SW 1271 (cell line): ENCODE results near the gene SGMS1.

Experiments
- DNase-seq, 2 experiments: peaks; one replicate each; lab custom pipeline; 2025; lab: John Stamatoyannopoulos, UW

SGMS1 gene

GRCh38 chr10:50334273-50334672 is 289.5 kb downstream of the SGMS1 start:
- DNase-seq: no peak

GRCh38 chr10:50333872-50334271 is 289.9 kb downstream of the SGMS1 start:
- no peak for DNase-seq

- no peak for DNase-seq
These were observed 291.5 kb downstream of the SGMS1 start for GRCh38 chr10:50332108-50332842.

- DNase-seq: no peak
These were observed 292.3 kb downstream of the SGMS1 start for GRCh38 chr10:50331486-50331885.

DNA sequence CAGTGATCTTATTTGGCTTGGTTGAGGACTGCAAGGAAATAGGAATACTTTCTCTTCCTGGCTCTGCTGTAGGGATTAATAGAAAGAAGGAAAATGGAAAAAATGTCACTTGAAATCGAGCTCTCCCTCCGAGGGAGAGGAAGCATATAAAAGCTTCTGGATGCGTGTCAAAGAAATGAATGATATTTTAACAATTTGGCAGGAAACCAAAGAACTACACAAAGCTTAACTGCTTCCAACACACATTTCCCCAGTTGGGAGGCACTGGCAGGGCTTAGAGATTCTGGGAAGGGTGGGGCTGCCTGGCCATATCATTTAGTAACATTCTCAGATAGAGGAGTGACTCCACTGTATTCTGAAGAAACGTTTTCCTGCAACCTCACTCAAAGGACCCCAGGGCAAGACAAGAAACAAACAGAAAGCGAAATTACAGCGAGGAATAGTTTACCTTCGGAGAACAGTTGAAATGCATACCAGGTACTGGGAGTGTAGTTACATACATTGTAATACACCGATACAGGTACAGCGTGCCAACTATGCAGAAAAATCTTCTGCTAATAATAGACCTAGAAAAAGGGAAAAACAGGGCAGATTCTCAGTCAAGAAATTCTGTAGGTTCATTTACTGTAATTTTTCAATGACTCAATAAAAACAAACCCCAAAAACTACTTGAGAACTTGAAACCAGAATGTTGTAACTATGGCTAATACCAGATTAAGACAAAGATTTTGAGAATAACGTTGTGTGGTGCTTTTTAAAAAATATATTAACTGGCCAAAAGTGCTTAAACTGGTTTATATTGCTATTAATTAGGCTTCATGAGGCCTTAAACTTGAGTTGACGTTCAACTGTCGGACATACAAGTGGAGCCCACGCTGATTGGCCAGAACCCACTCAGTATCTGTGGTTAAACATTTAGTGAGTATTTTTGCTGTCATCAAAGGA is 296.7 kb downstream of the SGMS1 start:
- DNase-seq: no peak

- DNase-seq: no peak
These were observed 297.6 kb downstream of the SGMS1 start for GRCh38 chr10:50326172-50326555.

DNA sequence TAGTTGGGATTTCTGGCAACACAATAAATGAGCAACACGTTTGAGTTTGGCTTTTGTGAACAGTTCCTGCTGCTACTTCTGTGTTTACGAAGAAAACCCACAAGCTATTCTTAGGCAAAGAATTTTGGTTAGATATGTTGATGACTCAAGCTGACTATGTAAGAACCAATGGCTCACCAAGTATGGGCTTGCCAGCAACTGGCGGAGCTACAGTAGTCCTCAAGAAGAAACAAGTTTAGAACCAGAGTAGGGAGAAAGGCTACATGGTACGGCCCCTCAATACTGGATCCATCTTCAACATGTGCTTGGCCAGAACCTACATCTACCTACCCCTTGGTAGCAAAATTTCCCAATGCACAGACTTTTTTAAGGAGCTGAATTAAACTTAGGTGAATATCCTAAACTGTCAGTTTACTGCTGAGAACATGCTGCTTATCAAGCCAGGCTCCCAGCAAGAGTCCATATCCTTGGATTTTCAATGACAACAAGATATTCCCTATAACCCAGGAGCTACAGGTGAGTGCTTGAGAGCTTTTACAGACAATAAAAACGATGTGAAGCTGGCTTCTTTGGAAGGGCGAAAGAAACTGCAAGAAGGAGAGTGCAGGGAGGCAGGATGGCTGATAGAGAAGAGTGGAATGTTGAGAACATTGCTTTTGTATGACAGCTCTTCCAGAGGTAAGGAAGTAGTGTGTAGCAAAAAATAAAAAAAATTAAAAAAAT is 298.1 kb downstream of the SGMS1 start:
- DNase-seq: peak in 1 of 2 experiments; percentile 24

DNA sequence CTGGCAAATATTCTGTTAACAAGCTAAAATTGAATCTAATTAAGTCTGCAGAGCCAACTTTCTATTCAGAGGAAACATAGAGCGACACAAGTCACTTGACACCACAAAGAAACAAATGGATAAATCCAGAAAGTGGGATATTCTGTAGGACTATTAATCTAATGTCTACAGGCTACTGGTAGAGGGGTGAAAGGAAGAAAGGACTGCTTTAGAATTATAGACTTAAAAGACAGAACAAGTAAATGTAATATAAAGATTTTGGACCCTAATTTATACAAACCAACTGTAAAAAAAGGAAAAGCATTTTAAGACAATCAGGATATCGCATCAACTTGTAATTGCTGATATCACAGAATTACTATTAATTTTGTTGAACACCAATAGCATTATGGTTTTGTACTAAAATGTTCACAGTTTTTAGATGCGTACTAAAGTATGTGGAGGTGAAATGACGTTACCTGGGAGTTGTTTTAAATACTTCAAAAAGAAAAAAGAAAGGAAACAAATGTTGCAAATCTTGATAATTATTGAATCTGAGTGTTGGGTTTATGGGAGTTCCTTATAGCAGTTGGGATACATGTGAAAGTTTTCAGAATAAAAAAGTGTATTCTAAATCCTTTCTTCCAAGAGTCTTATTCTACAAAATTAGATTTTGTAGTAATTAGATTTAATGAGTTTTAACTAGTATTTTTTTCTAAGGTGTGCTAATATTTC is 298.9 kb downstream of the SGMS1 start:
- no peak for DNase-seq

DNA sequence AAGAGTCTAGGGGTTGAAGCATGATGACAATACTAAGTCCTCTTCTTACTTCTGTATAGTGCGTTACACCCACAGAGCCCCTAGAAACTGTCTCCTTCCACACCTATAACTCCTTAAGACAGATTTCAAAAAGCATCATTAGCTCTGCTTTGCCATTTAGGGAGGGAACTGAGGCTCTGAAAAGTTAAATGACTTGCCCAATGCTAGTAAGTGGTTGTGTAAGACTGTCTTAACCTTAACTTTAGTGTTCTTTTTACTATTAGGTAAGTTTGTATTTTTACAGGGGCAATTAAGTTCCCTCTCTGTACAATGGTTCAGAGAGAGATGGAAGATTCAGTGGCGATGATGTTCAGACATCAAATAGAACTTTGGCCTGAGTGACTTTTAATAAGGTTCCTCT is 299.7 kb downstream of the SGMS1 start:
- no peak for DNase-seq

DNA sequence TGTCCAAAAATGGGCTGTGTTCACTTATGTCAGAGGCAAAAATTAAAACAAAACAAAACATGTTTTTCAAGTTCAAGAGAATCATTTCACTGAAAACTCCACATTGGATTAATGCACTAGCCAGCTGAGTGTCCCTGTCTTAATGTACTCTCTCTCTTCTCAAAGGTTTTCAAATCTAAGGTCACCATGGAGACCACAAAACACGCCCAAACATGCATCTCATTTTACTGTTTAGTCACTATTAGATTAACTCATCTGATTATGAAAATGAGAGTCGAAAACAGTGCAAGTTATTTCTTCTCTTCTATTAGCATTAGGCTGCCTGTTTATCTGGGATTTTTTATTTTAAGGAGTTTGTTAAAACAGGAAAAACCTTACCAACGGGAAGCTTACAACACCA is 301.7 kb downstream of the SGMS1 start:
- DNase-seq: no peak

DNA sequence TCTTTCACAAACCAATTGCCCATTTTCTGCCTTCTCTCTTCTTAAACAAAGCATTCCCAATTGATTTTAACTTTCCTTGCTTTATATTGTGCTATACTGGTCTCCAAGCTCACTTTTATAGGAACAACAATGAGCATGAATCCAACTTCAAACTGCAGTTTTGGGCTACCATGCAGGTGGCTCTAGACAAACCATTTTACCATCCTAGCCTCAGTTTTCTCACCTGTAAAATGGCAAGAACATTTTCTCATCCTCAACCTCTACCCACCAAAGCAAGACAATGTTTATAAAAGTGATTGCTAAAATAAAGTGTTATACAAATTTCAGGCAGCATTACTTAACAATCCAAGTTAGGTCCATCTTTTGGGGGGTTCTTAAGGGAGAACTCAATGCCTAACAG is 305.6 kb downstream of the SGMS1 start:
- no peak for DNase-seq

- no peak for DNase-seq
These were observed 306.8 kb downstream of the SGMS1 start for GRCh38 chr10:50316695-50317648.

DNA sequence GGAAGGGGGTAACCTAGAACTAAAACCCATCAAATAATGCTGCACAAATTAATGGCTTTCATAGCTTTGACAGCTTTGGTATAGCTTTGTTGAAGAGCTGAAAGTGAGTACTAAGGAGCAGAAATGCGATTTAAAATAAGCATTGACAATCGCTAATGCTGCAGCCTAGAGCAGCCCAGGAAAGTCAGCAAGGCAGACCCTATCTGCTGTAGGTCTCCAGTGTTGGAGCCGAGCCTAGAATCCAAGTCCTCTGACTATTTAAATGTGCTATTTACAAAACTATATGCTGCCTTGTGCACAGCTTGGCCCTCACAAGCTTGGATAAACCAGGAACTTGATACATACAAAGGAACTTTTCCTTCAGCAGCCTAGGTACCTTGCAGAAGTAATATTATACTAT is 307.6 kb downstream of the SGMS1 start:
- DNase-seq: no peak

- DNase-seq: no peak
These were observed 308.3 kb downstream of the SGMS1 start for GRCh38 chr10:50315424-50315823.

DNA sequence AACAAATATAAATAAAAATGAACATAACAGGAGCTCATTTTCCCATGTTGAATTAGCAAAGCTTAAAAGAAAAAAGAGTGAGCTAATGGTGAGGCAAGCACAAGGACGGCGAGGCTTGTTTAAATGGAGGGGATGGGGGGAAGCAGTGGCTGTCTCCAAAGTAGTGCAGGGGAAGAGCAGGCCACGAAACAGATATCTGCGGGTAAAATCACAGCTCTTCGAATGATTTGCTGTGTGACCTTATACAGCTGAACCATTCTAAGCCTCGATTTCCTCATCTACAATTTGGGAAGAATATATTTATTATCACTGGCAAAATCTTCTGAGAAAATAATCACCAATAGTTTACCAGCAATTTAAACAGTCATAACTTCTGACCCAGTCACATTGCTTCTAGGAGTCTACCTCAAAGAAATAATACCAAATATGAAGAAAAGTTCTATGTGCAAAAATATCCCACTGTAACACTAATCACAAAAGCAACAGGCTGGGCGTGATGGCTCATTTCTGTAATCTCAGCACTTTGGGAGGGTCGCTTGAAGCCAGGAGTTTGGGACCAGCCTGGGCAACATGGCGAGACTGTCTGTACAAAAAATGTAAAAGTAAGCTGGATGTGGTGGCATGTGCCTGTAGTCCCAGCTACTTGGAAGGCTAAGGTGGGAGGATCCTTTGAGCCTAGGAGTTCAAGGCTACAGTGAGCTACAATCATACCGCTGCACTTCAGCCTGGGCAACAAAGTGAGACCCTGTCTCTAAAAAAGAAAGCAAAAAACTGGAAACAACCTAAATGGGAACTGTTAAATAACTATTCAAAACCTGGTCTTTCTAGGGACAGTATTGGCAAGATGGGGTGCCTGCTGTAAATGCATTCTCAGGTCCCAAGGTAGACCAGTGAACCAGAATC is 309.3 kb downstream of the SGMS1 start:
- DNase-seq: no peak

GRCh38 chr10:50312464-50313437 is 311.0 kb downstream of the SGMS1 start:
- no peak for DNase-seq

GRCh38 chr10:50310560-50311174 is 313.1 kb downstream of the SGMS1 start:
- peak in 1 of 2 experiments; percentile 13 for DNase-seq

- DNase-seq: no peak
These were observed 314.4 kb downstream of the SGMS1 start for GRCh38 chr10:50309342-50309741.
